Upper lobe of left lung (tissue), 6 donors: ENCODE data around the gene DGKI. TPM values are rescaled to one million over a fixed set of nuclear protein-coding genes. Genes with fewer than 3 reads are reported as not detected.

Experiments used
- ATAC-seq, 2 donors: fragments of 200-7000 bp; cut with Tn5 transposase; one replicate each; pipeline ENCODE4 v1.9.1; 2022; ENCODE audit warnings: mild to moderate bottlenecking in 2 of 2, moderate library complexity in 2 of 2; ENCODE audit not compliant: low FRiP score in 2 of 2
- DNase-seq, 2 donors: peaks; one replicate each; pipeline ENCODE4 v3.0.0-alpha.2; 2019 to 2020
- H3K27ac ChIP-seq, 4 donors: fragments of 200-600 bp; sonication (generic); one replicate each; pipeline ENCODE4 v1.5.1; 2016 to 2019
- H3K27me3 ChIP-seq, 4 donors: fragments of 200-600 bp; sonication (generic); one replicate each; pipeline ENCODE4 v1.5.1; 2017 to 2019
- H3K36me3 ChIP-seq, 4 donors: fragments of 200-600 bp; sonication (generic); one replicate each; pipeline ENCODE4 v1.5.1; 2016 to 2019
- H3K4me1 ChIP-seq, 4 donors: fragments of 200-600 bp; sonication (generic); one replicate each; pipeline ENCODE4 v1.5.1; 2018 to 2019
- H3K4me3 ChIP-seq, 4 donors: fragments of 200-600 bp; sonication (generic); one replicate each; pipeline ENCODE4 v1.5.1; 2017 to 2019; ENCODE audit warnings: mild to moderate bottlenecking in 2 of 4, moderate library complexity in 1 of 4
- H3K9me3 ChIP-seq, 4 donors: fragments of 200-600 bp; sonication (generic); one replicate each; pipeline ENCODE4 v1.5.1; 2018 to 2019
- CTCF ChIP-seq, 6 experiments: fragments of 450-650 bp in 4 of 6; fragments of 200-600 bp in 2 of 6; sonication (generic) in 2 of 6; IDR thresholded peaks; one replicate each; pipeline ENCODE4 v1.5.1; 2016 to 2019; ENCODE audit warnings: antibody characterized with exemption in 6 of 6
- EP300 ChIP-seq, 4 donors: sonication (generic); formaldehyde crosslinking; IDR thresholded peaks; one replicate each; pipeline ENCODE4 v1.5.1; 2017; ENCODE audit warnings: antibody characterized with exemption in 4 of 4, control low read depth in 2 of 4
- POLR2A ChIP-seq, 4 donors: fragments of 450-650 bp; IDR thresholded peaks; one replicate each; pipeline ENCODE4 v1.5.1; 2016 to 2017; ENCODE audit warnings: antibody characterized with exemption in 4 of 4, mild to moderate bottlenecking in 2 of 4
- POLR2AphosphoS5 ChIP-seq, 2 donors: sonication (generic); formaldehyde crosslinking; IDR thresholded peaks; one replicate each; pipeline ENCODE4 v1.5.1; 2017; ENCODE audit warnings: antibody characterized with exemption in 2 of 2
- WGBS, 2 donors: methylation state at CpG; one replicate each; pipeline ENCODE4 v1.1.5; 2017 to 2018; 5-methylcytosine and 5-hydroxymethylcytosine counted together
- total RNA-seq, 6 donors: library from RNA; depleted of rRNA in 4 of 6; stranded (reverse); fragments of >200 nt in 4 of 6; gene quantifications; one replicate each; pipeline versions ENCODE4 v1.1.0 to v1.2.1, GENCODE V29; 2016 to 2021
- donor health status: DM: no; HTN: no; CAD: no; lungs with moderate emphysema.
- donor health status: DM: no; HTN: yes; CAD: no; lungs with severe emphysema.

Gene DGKI
- total RNA-seq, 6 donors from 2014 or later: under 0.01 to 4.5 (median 0.34) TPM; not detected in 1

DNA sequence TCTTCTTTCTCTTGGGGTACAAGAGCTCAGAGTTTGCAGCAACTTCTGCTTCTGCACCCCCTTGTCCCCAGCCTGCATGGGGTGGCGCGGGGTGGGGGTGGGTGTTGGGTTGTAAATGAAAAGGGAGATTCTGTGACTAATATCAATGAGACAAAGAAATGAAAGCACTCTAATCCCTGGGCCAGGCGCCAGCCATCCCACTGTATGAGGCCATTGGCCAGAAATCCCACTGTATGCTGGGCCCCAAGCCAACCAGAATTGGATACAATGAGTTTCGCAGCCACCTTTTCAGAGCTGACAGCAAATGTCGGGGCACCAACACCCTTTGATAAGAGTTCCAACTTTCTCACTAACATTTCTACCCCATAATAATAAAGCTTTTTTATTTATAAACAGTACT lies 492.4 kb downstream of the DGKI start:
- H3K27me3 ChIP-seq: no peaks in the 10 kb centered on the region
- no peaks in the 10 kb centered on the region for H3K9me3 ChIP-seq
- 56 to 64% methylated on average over 5 of the region's 5 CpGs for WGBS, 2 donors
- H3K36me3 ChIP-seq: no peaks in the 10 kb centered on the region
- ATAC-seq: no peak
- peak in 1 of 2 donors; percentile 25 for DNase-seq
- no peaks in the 10 kb centered on the region for H3K4me1 ChIP-seq
- no peak overlapping the region for H3K4me3 ChIP-seq
- TF ChIP-seq EP300 (IDR thresholded peaks at IDR 0.05): no peak
- TF ChIP-seq CTCF (IDR thresholded peaks at IDR 0.05): no peak
- no peak for TF ChIP-seq POLR2A (IDR thresholded peaks at IDR 0.05)
- no peak for TF ChIP-seq POLR2AphosphoS5 (IDR thresholded peaks at IDR 0.05)
- no peak overlapping the region for H3K27ac ChIP-seq

DNA sequence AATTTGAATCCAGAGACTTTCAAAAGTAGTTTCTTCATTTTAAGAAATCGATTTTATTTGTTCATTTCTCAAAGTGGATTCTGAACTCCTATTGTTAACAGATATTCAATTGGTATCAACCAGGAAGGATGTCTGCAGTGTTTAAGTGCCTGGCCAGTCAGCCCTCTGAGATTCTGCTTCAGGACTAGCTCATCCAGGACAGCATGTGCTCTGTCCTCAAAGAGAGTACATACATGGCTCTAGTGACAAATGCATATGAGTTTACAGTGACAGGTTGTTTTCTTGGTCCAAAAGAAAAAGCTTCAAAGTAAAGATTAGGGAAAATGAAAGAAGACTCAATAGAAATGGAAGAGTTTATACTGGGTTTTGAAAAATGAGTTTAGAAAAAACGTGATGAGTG lies 494.8 kb downstream of the DGKI start:
- WGBS, 2 donors: 55 to 58% methylated on average over 2 of the region's 2 CpGs
- TF ChIP-seq CTCF (IDR thresholded peaks at IDR 0.05) (no peak), POLR2AphosphoS5 (IDR thresholded peaks at IDR 0.05) (no peak), POLR2A (IDR thresholded peaks at IDR 0.05) (no peak), EP300 (IDR thresholded peaks at IDR 0.05) (no peak)
- H3K4me1 ChIP-seq: no peaks in the 10 kb centered on the region
- ATAC-seq (no peak), DNase-seq (no peak)
- no peak overlapping the region for H3K27ac ChIP-seq
- no peaks in the 10 kb centered on the region for H3K36me3 ChIP-seq
- no peaks in the 10 kb centered on the region for H3K9me3 ChIP-seq
- no peaks in the 10 kb centered on the region for H3K27me3 ChIP-seq
- H3K4me3 ChIP-seq: no peak overlapping the region

GRCh38 chr7:137345799-137346449 lies 500.9 kb downstream of the DGKI start:
- Histone ChIP-seq H3K9me3 (no peaks in the 10 kb centered on the region), H3K27ac (no peak overlapping the region), H3K4me3 (no peak overlapping the region), H3K27me3 (no peaks in the 10 kb centered on the region), H3K36me3 (no peaks in the 10 kb centered on the region), H3K4me1 (peaks cover 0 to 11% (median 0%) of the 10 kb centered on the region in 4 donors)
- ATAC-seq: no peak
- 63 to 72% methylated on average over 6 of the region's 6 CpGs for WGBS, 2 donors
- TF ChIP-seq CTCF (IDR thresholded peaks at IDR 0.05) (no peak), POLR2AphosphoS5 (IDR thresholded peaks at IDR 0.05) (no peak), EP300 (IDR thresholded peaks at IDR 0.05) (no peak), POLR2A (IDR thresholded peaks at IDR 0.05) (no peak)
- DNase-seq: no peak

DNA sequence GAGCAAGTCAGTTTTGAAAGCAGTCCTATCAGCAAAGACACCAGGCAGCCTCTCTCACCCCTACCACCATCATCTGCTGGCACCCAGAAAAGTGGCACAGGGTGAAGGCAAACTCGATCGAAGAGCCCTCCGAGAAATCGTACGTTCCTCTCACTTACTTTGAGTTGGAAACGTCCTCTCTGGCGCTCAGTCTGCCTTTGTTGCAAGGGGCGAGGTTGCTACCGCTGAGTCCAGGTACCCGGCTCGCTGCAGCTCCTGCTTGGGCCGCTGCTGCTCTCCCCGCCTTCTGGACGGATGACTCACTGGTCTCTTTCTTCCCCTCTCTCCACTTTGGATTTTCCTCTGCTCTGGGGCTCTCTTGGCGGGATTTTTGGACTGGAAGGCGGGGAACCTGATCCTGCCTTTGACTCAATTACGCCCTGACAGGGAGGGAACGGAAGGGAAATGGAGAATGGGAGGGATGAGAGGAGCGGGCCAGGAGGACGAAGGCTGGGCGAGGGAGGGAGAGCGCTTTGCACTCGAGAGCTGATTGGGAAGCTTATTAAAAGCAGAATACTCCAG lies 503.4 kb downstream of the DGKI start, which contains the start of gene PTN:
Gene PTN, minus strand, starts transcription at position 453 of the 561 bp plus-strand sequence. CDS start 88,760 bp downstream, outside the sequence.
- no peak for TF ChIP-seq EP300 (IDR thresholded peaks at IDR 0.05)
- no peak for TF ChIP-seq POLR2AphosphoS5 (IDR thresholded peaks at IDR 0.05)
- WGBS, 2 donors: 3 to 7% methylated on average over 11 to 23 of the region's 23 CpGs
- no peak within 1 kb of the TSS for H3K27ac ChIP-seq
- H3K27me3 ChIP-seq: no peaks in the 10 kb centered on the region
- H3K4me3 ChIP-seq: peak within 1 kb of the TSS in 3 of 4 donors; percentile 22 to 40 (median 31)
- peaks cover 0 to 11% (median 0%) of the 10 kb centered on the region in 4 donors for H3K4me1 ChIP-seq
- ATAC-seq (peak in 1 of 2 donors; percentile 80), DNase-seq (peak; percentile 26 to 27)
- no peaks in the 10 kb centered on the region for H3K9me3 ChIP-seq
- no peaks in the 10 kb centered on the region for H3K36me3 ChIP-seq

GRCh38 chr7:137342828-137343261 lies 503.9 kb downstream of the DGKI start:
- TF ChIP-seq CTCF (IDR thresholded peaks at IDR 0.05) (no peak), POLR2AphosphoS5 (IDR thresholded peaks at IDR 0.05) (no peak), POLR2A (IDR thresholded peaks at IDR 0.05) (no peak), EP300 (IDR thresholded peaks at IDR 0.05) (no peak)
- Histone ChIP-seq H3K9me3 (no peaks in the 10 kb centered on the region), H3K27ac (no peak overlapping the region), H3K36me3 (no peaks in the 10 kb centered on the region), H3K4me1 (peaks cover 0 to 11% (median 0%) of the 10 kb centered on the region in 4 donors), H3K4me3 (peak overlapping the region in 3 of 4 donors; percentile 22 to 40 (median 31)), H3K27me3 (no peaks in the 10 kb centered on the region)
- ATAC-seq (no peak), DNase-seq (no peak)
- WGBS, 2 donors: 8 to 22% methylated on average over 2 to 5 of the region's 5 CpGs
